ENCODE data around the gene FHIT. TPM values are rescaled to one million over a fixed set of nuclear protein-coding genes. Genes with fewer than 3 reads are reported as not detected.

FHIT gene
- total and polyA plus RNA-seq, 10 of the 15 experiments (the other 5 are each of a cell fraction or from before 2014, with no cell fraction given), result 4.2 to 14.9 (median 9.4) TPM

DNA sequence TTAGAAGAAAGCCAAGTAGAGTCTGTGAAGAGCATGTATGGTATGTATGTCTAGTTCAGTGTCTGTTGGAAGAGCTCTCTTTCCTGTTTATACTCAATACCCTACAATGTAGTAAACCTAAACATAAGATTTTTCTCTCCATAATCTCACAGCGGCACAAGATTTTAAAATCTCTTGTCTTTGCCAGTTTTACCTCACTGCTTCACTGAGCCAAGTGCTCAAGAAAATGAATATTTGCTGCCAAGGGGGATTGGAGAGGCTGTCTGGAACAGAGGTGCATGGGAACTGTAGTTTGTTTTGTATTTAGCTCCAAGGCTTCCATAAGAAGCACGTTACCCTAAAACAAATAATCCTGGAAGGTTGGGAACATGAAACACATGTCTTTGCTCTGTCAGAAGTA is 49.5 kb upstream of the FHIT start:
- Histone ChIP-seq H3K36me3 (ENCODE audit: control insufficient read depth in 2 of 2, insufficient read depth in 2 of 2, low read length in 1 of 2) (no peaks in the 10 kb centered on the region), H3K4me3 (no peak overlapping the region), H3K79me2 (ENCODE audit: control insufficient read depth, insufficient read depth, low read length) (no peaks in the 10 kb centered on the region), H3K4me2 (ENCODE audit: control insufficient read depth, insufficient read depth) (no peak overlapping the region), H3K4me1 (ENCODE audit: control insufficient read depth, insufficient read depth, low read length) (no peaks in the 10 kb centered on the region), H3K9me3 (replicated peaks; ENCODE audit: control insufficient read depth, insufficient read depth, low read length) (no peaks in the 10 kb centered on the region), H3K27me3 (replicated peaks in 1 of 2; ENCODE audit: control insufficient read depth in 2 of 2, insufficient read depth in 2 of 2, low read length in 1 of 2) (no peaks in the 10 kb centered on the region), H3K27ac (ENCODE audit: control insufficient read depth, insufficient read depth) (no peak overlapping the region), H4K20me1 (ENCODE audit: control insufficient read depth, insufficient read depth) (no peaks in the 10 kb centered on the region), H3K9ac (ENCODE audit: control insufficient read depth, insufficient read depth, low read length) (no peak overlapping the region), H2AFZ (ENCODE audit: control insufficient read depth, low read depth, low read length) (no peak overlapping the region)
- CTCF ChIA-PET, result interaction anchor here (0.7 to 2.0 kb wide), 4 partner anchors 11 to 81 kb away, joined by 3 to 9 read pairs (median 4); no protein-coding TSS in a partner anchor
- no TSS peak for BruUV-seq (replicated peaks)
- 27% methylated on average over 2 of the region's 2 CpGs for WGBS (ENCODE audit: insufficient coverage, insufficient replicate concordance, low lambda C conversion rate, missing lambda C conversion rate)
- no peak for DNase-seq (ENCODE audit: low read depth, low spot score)
- SMC1A ChIA-PET (ENCODE audit: uncharacterized antibody, unreplicated experiment), result interaction anchor here (1.0 to 2.7 kb wide), 6 partner anchors 9 to 81 kb away, joined by 3 to 14 read pairs (median 6); no protein-coding TSS in a partner anchor
- intact Hi-C loops (cut with micrococcal nuclease; ENCODE audit: unreplicated experiment), result no loop called here
- no peak for FAIRE-seq
- TF ChIP-seq CBX3 (IDR thresholded peaks at IDR 0.05; ENCODE audit: borderline replicate concordance, low read depth) (no peak), SREBF2 (IDR thresholded peaks at IDR 0.05; ENCODE audit: low read length) (no peak), TCF12 (IDR thresholded peaks at IDR 0.05; ENCODE audit: low read depth, low read length) (no peak), EGR1 (IDR thresholded peaks at IDR 0.05; ENCODE audit: borderline replicate concordance in 1 of 2, low read depth in 2 of 2, low read length in 2 of 2) (no peak), PAX5 (IDR thresholded peaks at IDR 0.05; ENCODE audit: borderline replicate concordance, low read depth, low read length) (no peak), EZH2 (IDR thresholded peaks at IDR 0.05; ENCODE audit: borderline replicate concordance, control insufficient read depth, low read depth, low read length) (no peak), TCF3 (IDR thresholded peaks at IDR 0.05; ENCODE audit: borderline replicate concordance, insufficient read depth, low read depth, low read length) (no peak)
- TF ChIP-seq, protein P1, sequence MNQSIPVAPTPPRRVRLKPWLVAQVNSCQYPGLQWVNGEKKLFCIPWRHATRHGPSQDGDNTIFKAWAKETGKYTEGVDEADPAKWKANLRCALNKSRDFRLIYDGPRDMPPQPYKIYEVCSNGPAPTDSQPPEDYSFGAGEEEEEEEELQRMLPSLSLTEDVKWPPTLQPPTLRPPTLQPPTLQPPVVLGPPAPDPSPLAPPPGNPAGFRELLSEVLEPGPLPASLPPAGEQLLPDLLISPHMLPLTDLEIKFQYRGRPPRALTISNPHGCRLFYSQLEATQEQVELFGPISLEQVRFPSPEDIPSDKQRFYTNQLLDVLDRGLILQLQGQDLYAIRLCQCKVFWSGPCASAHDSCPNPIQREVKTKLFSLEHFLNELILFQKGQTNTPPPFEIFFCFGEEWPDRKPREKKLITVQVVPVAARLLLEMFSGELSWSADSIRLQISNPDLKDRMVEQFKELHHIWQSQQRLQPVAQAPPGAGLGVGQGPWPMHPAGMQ (IDR thresholded peaks at IDR 0.05; ENCODE audit: borderline replicate concordance), result no peak
- TF ChIP-seq, protein P2, sequence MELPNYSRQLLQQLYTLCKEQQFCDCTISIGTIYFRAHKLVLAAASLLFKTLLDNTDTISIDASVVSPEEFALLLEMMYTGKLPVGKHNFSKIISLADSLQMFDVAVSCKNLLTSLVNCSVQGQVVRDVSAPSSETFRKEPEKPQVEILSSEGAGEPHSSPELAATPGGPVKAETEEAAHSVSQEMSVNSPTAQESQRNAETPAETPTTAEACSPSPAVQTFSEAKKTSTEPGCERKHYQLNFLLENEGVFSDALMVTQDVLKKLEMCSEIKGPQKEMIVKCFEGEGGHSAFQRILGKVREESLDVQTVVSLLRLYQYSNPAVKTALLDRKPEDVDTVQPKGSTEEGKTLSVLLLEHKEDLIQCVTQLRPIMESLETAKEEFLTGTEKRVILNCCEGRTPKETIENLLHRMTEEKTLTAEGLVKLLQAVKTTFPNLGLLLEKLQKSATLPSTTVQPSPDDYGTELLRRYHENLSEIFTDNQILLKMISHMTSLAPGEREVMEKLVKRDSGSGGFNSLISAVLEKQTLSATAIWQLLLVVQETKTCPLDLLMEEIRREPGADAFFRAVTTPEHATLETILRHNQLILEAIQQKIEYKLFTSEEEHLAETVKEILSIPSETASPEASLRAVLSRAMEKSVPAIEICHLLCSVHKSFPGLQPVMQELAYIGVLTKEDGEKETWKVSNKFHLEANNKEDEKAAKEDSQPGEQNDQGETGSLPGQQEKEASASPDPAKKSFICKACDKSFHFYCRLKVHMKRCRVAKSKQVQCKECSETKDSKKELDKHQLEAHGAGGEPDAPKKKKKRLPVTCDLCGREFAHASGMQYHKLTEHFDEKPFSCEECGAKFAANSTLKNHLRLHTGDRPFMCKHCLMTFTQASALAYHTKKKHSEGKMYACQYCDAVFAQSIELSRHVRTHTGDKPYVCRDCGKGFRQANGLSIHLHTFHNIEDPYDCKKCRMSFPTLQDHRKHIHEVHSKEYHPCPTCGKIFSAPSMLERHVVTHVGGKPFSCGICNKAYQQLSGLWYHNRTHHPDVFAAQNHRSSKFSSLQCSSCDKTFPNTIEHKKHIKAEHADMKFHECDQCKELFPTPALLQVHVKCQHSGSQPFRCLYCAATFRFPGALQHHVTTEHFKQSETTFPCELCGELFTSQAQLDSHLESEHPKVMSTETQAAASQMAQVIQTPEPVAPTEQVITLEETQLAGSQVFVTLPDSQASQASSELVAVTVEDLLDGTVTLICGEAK (IDR thresholded peaks at IDR 0.05; ENCODE audit: borderline replicate concordance), result no peak
- TF ChIP-seq, protein P3, sequence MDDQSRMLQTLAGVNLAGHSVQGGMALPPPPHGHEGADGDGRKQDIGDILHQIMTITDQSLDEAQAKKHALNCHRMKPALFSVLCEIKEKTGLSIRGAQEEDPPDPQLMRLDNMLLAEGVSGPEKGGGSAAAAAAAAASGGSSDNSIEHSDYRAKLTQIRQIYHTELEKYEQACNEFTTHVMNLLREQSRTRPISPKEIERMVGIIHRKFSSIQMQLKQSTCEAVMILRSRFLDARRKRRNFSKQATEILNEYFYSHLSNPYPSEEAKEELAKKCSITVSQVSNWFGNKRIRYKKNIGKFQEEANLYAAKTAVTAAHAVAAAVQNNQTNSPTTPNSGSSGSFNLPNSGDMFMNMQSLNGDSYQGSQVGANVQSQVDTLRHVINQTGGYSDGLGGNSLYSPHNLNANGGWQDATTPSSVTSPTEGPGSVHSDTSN (IDR thresholded peaks at IDR 0.05; ENCODE audit: insufficient replicate concordance, low read depth, low read length), result no peak
- RAD21 ChIA-PET (ENCODE audit: unreplicated experiment), result interaction anchor here (1.0 kb wide), 1 partner anchor 230 kb away, joined by 3 read pairs; no protein-coding TSS in a partner anchor
- no peak for ATAC-seq
- POLR2A ChIA-PET, result no interaction called here
- in situ Hi-C loops (cut with MboI), result no loop called here
